GM18867 (cell line): ENCODE measurements around the gene AGPAT4.
A peak's percentile ranks its signal among the peaks of the same experiment; 100 is the strongest.
"Not testable (repeated sequence)": the region's sequence is repeated elsewhere in the genome, so short reads cannot be mapped to it uniquely, and the experiment has no call there.

Experiments used
- ATAC-seq: cut with Tn5 transposase; IDR thresholded peaks from one replicate; pipeline ENCODE4 v1.9.1; 2021; ENCODE audit warnings: mild to moderate bottlenecking, moderate library complexity; ENCODE audit not compliant: unreplicated experiment

Gene AGPAT4

GRCh38 chr6:161230339-161230738, 43.5 kb downstream of the AGPAT4 start:
- ATAC-seq, result no peak

DNA sequence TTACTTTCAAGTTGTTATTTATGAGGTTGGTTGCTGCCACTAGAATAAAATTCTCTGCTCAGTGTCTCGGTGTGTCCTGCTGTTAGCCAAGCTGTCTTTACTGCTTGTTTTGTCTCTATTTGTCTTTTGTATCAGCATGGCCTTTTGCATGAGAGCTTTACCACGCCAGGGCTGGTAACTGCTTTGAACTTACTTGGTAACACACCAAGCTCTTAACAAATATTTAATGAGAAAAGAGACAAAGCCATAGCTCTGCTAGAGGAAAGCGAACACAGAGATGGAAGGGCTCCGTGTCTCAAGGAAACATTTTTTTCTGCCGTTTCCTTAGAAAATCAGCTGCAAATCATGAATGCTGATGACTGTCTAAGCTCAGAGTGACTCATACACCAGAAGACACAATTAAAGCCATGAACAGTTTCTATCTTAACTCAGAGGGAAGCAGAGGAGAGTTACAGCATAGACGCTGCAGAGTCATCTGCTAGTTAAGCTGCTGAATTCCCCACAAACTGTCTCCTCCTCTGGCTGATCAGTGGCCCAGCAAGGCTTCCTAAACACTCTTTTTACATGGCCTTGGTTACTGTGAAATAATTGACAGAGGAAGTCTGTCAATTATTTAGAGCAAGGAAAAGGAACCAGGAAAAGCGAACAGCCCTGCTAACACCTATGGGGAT, 44.8 kb downstream of the AGPAT4 start:
- no peak for ATAC-seq

- no peak for ATAC-seq
These were observed 45.8 kb downstream of the AGPAT4 start for GRCh38 chr6:161228096-161228495.

- peak; percentile 13 for ATAC-seq
These were observed 46.6 kb downstream of the AGPAT4 start for GRCh38 chr6:161227004-161227960.

DNA sequence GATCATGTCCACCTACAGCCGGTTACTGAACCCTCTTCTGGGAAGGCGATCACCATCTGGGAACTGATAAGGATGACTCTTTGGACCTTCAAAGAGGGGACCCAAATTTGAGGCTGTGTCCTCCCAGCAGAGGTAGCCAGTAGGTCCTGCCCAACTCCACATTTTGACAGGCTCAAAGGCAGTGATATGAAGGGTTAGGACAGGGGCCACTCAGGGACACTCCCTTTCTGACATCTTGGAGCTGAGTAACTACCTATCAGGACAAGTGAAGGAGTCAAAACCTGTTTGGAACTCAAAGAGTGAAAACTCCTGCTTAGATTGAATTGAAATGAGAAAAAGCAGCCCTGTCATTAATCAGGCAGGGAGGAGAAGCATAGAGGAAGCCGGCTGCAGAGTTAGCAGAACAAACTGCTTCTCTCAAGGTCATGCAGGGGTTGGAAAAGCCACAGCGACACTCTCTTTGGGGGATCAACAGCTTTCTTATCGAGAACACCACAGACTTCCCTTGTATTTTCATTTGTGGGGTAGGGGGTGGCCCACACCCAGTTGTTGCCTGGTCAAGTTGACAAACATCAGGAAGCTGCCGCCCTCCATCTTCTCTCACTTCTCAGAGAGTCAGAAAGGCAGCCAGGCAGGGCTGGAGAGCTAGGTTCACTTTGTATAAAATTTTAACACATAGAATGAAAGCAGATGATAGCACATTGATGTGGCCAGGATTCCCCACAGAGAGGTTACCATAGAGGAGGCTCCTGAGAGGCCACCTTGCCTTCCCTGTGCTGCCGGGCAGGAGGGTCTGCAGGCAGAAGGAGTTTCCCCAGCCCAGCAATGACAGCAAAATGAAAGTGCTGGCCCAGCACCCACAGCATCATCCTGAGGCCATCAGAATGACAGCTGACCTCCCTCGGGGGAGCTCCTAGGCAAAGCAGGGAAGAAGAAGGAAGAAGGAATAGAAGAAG, 47.6 kb downstream of the AGPAT4 start:
- ATAC-seq, result peak; percentile 45

DNA sequence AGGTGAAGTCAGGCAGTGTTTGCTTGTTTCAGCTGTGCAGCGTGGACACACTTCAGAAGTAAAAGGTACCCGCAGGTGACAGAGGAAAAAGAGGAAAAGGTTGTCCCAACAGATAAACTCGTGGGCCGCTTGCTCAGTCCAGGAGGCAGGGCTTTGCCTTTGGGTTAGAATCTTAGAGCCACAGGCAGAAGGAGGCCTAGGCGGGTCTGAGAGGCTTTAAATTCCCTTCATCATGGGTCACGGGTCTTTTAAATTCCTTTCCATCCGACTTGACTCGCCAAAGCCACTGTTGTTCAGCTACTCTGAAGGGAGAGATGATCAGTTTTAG, 48.2 kb downstream of the AGPAT4 start:
- no peak for ATAC-seq

- not testable (repeated sequence) for ATAC-seq
These were observed 48.7 kb downstream of the AGPAT4 start for GRCh38 chr6:161224951-161225680.

DNA sequence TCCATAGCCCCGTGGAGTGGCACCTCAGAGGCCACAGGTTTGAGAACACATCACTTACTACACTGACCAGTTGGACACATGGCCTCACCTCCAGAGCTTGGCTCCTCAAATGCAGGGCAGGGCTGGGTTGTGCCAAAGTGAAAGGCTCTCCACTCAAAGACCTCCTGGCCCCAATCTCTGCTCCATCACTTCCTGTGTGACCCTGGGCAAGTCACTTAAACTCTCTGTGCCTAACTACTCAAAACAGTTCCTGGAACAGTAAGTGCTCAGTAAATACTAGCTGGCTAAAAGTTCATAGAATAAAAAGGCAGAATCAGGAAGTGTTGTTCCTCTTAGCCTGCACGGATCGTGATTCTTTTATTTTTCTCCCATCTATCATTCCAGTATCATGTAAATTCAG, 50.2 kb downstream of the AGPAT4 start:
- no peak for ATAC-seq

- no peak for ATAC-seq
These were observed 51.1 kb downstream of the AGPAT4 start for GRCh38 chr6:161222706-161223234.

GRCh38 chr6:161220346-161220745, 53.5 kb downstream of the AGPAT4 start:
- no peak for ATAC-seq

DNA sequence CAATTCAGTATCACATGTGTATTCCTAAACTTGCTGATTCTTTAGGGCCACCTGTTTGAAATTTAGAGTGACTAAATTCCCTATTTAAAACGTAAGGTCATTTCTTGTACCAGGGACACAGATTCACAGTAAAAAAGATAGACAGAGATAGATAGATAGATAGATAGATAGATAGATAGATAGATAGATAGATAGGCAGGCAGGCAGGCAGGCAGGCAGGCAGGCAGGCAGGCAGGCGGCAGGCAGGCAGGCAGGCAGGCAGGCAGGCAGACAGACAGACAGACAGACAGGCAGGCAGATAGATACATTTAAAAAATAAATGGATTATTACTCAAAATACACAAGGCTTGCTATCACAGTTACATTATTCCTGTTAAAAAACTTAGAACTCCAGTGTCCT, 54.2 kb downstream of the AGPAT4 start:
- ATAC-seq, result no peak

GRCh38 chr6:161218222-161218621, 55.6 kb downstream of the AGPAT4 start:
- no peak for ATAC-seq

DNA sequence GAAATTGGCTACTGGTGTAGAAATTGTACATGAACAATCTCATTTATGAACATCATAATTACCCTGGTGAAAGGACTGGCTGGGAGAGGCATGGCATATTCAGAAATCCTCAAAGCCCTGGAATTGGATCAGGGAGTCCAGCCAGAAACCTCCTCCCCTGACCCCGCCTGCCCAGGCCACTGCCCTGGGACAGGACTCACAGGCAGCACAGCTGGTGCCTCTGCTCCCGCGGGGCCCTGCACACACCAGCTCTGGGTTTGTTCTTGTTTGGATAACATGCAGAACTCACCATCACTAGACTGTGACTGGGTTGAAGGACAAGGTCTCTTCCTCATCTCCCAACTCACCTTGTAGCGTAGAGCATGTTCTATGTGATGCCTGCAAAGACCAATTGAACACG, 56.2 kb downstream of the AGPAT4 start:
- ATAC-seq, result no peak

- ATAC-seq, result no peak
These were observed 57.1 kb downstream of the AGPAT4 start for GRCh38 chr6:161216616-161217205.

- no peak for ATAC-seq
These were observed 57.8 kb downstream of the AGPAT4 start for GRCh38 chr6:161215876-161216615.

DNA sequence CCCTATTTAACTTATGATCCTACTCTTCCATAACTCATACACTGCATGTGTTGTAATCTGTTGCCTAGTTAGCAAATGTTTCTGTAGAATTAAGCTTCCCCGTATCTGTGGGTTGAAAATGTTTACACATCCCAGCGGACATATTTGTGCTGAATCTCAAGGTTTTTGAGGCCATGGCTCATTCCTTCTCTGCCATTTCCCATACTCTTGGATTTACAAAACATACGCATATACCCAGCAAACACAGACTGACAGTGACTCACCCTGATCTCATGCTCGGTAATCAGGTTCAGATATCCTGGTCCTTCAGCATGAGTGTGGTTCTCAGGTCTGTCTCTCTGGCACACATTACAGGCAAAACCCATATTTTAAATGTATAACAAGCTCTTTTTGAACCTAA, 58.7 kb downstream of the AGPAT4 start:
- no peak for ATAC-seq

DNA sequence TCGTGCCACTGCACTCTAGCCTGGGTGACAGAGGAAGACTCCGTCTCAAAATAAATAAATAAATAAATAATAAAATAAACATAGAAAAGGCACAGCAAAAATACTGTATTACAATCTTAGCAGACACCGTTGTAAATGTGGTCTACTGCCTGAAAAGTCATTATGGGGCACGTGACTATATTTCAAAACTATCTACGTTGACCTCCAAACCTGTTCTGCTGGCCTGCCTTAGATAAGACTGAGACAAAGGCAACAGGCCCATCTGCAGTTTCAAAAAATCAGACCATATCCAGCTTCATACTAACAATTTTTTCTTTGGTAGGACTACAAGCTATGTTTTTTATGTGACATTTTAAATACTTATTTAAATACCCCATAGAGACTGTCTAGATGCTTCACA, 59.1 kb downstream of the AGPAT4 start:
- no peak for ATAC-seq

DNA sequence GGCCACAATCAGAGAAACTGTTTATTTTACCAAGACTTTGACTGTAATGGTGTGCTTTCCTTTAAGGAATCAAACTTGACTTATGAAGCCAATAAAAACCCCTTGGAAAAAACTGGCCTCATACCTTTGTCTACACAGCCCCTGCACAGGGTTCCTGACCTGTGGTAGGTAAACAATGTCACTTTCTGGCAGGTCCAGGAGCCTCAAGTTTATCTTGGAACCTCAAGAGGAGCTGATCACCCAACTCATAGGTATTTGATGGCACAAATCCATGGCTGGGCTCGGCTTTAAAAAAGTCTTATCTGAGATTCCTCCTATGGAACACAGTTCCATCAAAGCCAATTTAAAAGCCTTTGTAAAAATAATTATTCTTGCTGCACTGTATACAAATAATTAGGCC, 61.0 kb downstream of the AGPAT4 start:
- no peak for ATAC-seq

DNA sequence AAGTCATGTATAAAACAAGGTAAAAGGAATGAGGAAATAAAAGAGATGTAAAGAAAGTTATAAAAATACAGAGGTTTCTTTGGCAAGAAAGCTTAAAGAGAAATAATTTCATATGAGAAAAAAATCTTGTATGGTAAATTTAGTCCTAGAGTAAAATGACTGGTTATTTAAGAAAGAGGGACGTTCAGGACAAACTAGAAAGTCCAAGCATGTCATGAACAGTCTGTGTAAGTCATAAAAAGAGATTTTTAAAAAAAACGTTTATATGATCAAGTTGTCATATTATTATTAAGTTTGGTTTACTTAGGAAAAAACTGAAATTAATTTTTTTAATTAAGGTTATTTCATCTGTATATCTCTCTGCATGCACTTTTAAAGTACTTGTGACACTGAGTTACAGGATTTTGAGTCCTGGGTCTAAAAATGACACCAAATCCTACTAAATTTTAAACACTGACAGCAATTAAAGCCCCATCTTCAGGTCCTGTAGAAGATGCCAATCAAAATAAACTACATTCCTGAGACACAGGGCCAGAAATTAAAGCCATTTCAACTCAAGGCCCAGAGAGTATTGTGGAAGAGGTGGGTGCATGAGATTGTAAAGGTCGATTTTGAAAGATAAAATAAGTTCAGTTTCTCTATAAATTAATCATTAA, 62.4 kb downstream of the AGPAT4 start:
- ATAC-seq, result no peak
